ENCODE results near the gene ITGAV.

ITGAV gene

GRCh38 chr2:186569897-186570296 lies 20.0 kb upstream of the ITGAV start:
- TF ChIP-seq TCF12 (IDR thresholded peaks at IDR 0.05; ENCODE audit: low read depth) (no peak), ZBTB7A (IDR thresholded peaks at IDR 0.05; ENCODE audit: low read depth) (no peak), EP300 (IDR thresholded peaks at IDR 0.05; ENCODE audit: borderline replicate concordance) (no peak), NFIC (IDR thresholded peaks at IDR 0.05) (0 out of 2 replicates have a peak, but pooled peaks have one; percentile 12), REST (IDR thresholded peaks at IDR 0.05; ENCODE audit: low read depth) (no peak), FOXM1 (IDR thresholded peaks at IDR 0.05; ENCODE audit: borderline replicate concordance, low read depth) (no peak), USF1 (IDR thresholded peaks at IDR 0.05) (no peak), YY1 (IDR thresholded peaks at IDR 0.05; ENCODE audit: low read depth) (no peak), CEBPB (IDR thresholded peaks at IDR 0.05) (no peak), RAD21 (IDR thresholded peaks at IDR 0.05; ENCODE audit: low read depth) (no peak), MAX (IDR thresholded peaks at IDR 0.05) (no peak), TEAD4 (IDR thresholded peaks at IDR 0.05) (peak; percentile 76), CREB1 (IDR thresholded peaks at IDR 0.05; ENCODE audit: low read depth) (no peak), TAF1 (IDR thresholded peaks at IDR 0.05; ENCODE audit: low read depth) (no peak), EGR1 (IDR thresholded peaks at IDR 0.05) (no peak)

- TF ChIP-seq FOXM1 (IDR thresholded peaks at IDR 0.05; ENCODE audit: borderline replicate concordance, low read depth) = peak; percentile 31; the same call in 1 of the 2 replicates
- peak; percentile 39; the same call in 1 of the 2 replicates for TF ChIP-seq TEAD4 (IDR thresholded peaks at IDR 0.05)
- TF ChIP-seq TAF1 (IDR thresholded peaks at IDR 0.05; ENCODE audit: low read depth) = no peak
- TF ChIP-seq CREB1 (IDR thresholded peaks at IDR 0.05; ENCODE audit: low read depth) = no peak
- TF ChIP-seq USF1 (IDR thresholded peaks at IDR 0.05) = no peak
- no peak for TF ChIP-seq MAX (IDR thresholded peaks at IDR 0.05)
- TF ChIP-seq RAD21 (IDR thresholded peaks at IDR 0.05; ENCODE audit: low read depth) = no peak
- TF ChIP-seq CEBPB (IDR thresholded peaks at IDR 0.05) = no peak
- TF ChIP-seq REST (IDR thresholded peaks at IDR 0.05; ENCODE audit: low read depth) = no peak
- peak; percentile 51; the same call in 1 of the 2 replicates for TF ChIP-seq EGR1 (IDR thresholded peaks at IDR 0.05)
- no peak for TF ChIP-seq ZBTB7A (IDR thresholded peaks at IDR 0.05; ENCODE audit: low read depth)
- no peak for TF ChIP-seq NFIC (IDR thresholded peaks at IDR 0.05)
- peak; percentile 17; the same call in 1 of the 2 replicates for TF ChIP-seq TCF12 (IDR thresholded peaks at IDR 0.05; ENCODE audit: low read depth)
- TF ChIP-seq YY1 (IDR thresholded peaks at IDR 0.05; ENCODE audit: low read depth) = no peak
- TF ChIP-seq EP300 (IDR thresholded peaks at IDR 0.05; ENCODE audit: borderline replicate concordance) = 0 out of 2 replicates have a peak, but pooled peaks have one; percentile 47
These were observed 19.3 kb upstream of the ITGAV start for GRCh38 chr2:186570604-186571003.

- TF ChIP-seq TCF12 (IDR thresholded peaks at IDR 0.05; ENCODE audit: low read depth) (no peak), FOXM1 (IDR thresholded peaks at IDR 0.05; ENCODE audit: borderline replicate concordance, low read depth) (no peak), EP300 (IDR thresholded peaks at IDR 0.05; ENCODE audit: borderline replicate concordance) (peak; percentile 32; the same call in 1 of the 2 replicates), YY1 (IDR thresholded peaks at IDR 0.05; ENCODE audit: low read depth) (no peak), TEAD4 (IDR thresholded peaks at IDR 0.05) (no peak), NFIC (IDR thresholded peaks at IDR 0.05) (peak; percentile 75), RAD21 (IDR thresholded peaks at IDR 0.05; ENCODE audit: low read depth) (no peak), CREB1 (IDR thresholded peaks at IDR 0.05; ENCODE audit: low read depth) (no peak), MAX (IDR thresholded peaks at IDR 0.05) (no peak), EGR1 (IDR thresholded peaks at IDR 0.05) (peak; percentile 22; the same call in 1 of the 2 replicates), ZBTB7A (IDR thresholded peaks at IDR 0.05; ENCODE audit: low read depth) (no peak), TAF1 (IDR thresholded peaks at IDR 0.05; ENCODE audit: low read depth) (no peak), USF1 (IDR thresholded peaks at IDR 0.05) (no peak), REST (IDR thresholded peaks at IDR 0.05; ENCODE audit: low read depth) (no peak), CEBPB (IDR thresholded peaks at IDR 0.05) (no peak)
These were observed 17.2 kb upstream of the ITGAV start for GRCh38 chr2:186572705-186573104.

Data from Ishikawa (cell line).